Stomach (tissue), 8 donors: ENCODE data around the gene ZNF532. TPM values are rescaled to one million over a fixed set of nuclear protein-coding genes. Genes with fewer than 3 reads are reported as not detected.

Experiments used
- polyA plus RNA-seq, 3 donors: library from polyadenylated mRNA; stranded (reverse); fragments of 200-250 nt; gene quantifications; one replicate each; pipeline ENCODE4 v1.2.3, GENCODE V29; 2013
- small RNA-seq, 4 donors: library from RNA; depleted of rRNA; stranded (forward); fragments of <200 nt; gene quantifications; one replicate each; pipeline ENCODE3, GENCODE V24; 2016
- total RNA-seq, 5 donors: library from RNA; depleted of rRNA; stranded (reverse); fragments of >200 nt; gene quantifications; one replicate each; pipeline versions ENCODE4 v1.1.0 to v1.2.3, GENCODE V29; 2014 to 2016
- donor health status: healthy with polysubstance abuse.
- donor health status: Bipolar disorder and iron deficiency.
- donor health status: healthy.

ZNF532 gene
- total and polyA plus RNA-seq, 8 donors, result 2.9 to 53.7 (median 18.4) TPM

Small RNA genes within 50 kb of the gene (small RNA-seq; reads per million reads assigned to genes)
- gene RF00096, result 0 reads per million in 4 donors
- gene RNU2-69P, result 0 to 0.08 (median 0.03) reads per million in 4 donors

Other genes with a start within 250 kb of the ZNF532 start
- gene ALPK2, start 235.8 kb upstream of the ZNF532 start, total RNA-seq, result 10 to 100 TPM in 3 of 5 donors, 1 to 10 TPM in 1, not detected in 1; 3.5 to 28.6 (median 17.4) TPM
- gene ALPK2, start 235.8 kb upstream of the ZNF532 start, polyA plus RNA-seq, result under 1 TPM in 2 of 3 donors, not detected in 1; 0.19 to 0.33 TPM
- gene MALT1, start 193.4 kb upstream of the ZNF532 start, total RNA-seq, result 10 to 100 TPM; 12.9 to 85.7 (median 38.9) TPM
- 1 to 10 TPM; 4.9 to 7.1 (median 6.1) TPM for gene MALT1, start 193.4 kb upstream of the ZNF532 start, polyA plus RNA-seq